NB4 (cell line): ENCODE measurements around the gene KCNK3.

Experiments
- DNase-seq: peaks from one replicate; pipeline ENCODE4 v3.0.0; 2010; ENCODE audit warnings: low read depth
- H3K4me3 ChIP-seq: one replicate; pipeline ENCODE4 v1.5.1; 2011; ENCODE audit warnings: mild to moderate bottlenecking, low read depth, low read length, moderate library complexity
- CTCF ChIP-seq: IDR thresholded peaks from one replicate; pipeline ENCODE4 v1.5.1; 2012; ENCODE audit warnings: low read depth, low read length
- MAX ChIP-seq: IDR thresholded peaks from 2 replicates; pipeline ENCODE4 v1.6.1; 2011; ENCODE audit warnings: low read depth, low read length
- MYC ChIP-seq: IDR thresholded peaks from 2 replicates; pipeline ENCODE4 v1.6.1; 2011; ENCODE audit warnings: low read depth, low read length
- POLR2A ChIP-seq: IDR thresholded peaks from 2 replicates; pipeline ENCODE4 v1.6.1; 2011; ENCODE audit warnings: mild to moderate bottlenecking; ENCODE audit not compliant: insufficient read length; ENCODE audit errors: extremely low read depth

The KCNK3 gene

GRCh38 chr2:26715528-26716270, 23.2 kb downstream of the KCNK3 start:
- no peak for TF ChIP-seq MAX
- TF ChIP-seq CTCF = no peak
- TF ChIP-seq POLR2A = no peak
- no peak for TF ChIP-seq MYC
- no peak for DNase-seq
- H3K4me3 ChIP-seq = no peak overlapping the region

DNA sequence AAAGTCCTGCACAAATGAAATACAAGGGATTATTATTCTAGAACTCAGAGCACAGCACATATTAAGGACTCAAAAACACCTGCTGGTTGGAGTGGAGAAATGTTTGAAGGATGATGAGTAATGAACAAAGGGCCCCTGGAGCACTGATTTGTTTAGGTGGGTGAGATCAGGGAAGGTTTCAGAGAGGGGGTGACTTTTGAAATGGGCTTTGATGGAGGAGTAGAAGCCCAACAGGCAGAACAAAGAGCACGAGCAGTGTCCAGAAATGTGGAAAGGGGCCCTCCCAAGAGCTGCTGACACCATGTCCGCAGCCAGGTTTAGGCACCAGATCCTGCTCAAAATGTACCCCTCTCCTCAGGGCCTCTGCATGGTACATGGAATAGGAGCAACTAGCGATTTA, 23.8 kb downstream of the KCNK3 start:
- TF ChIP-seq MAX = no peak
- no peak for TF ChIP-seq POLR2A
- TF ChIP-seq CTCF = no peak
- no peak for TF ChIP-seq MYC
- H3K4me3 ChIP-seq = no peak overlapping the region
- no peak for DNase-seq

- DNase-seq = no peak
- H3K4me3 ChIP-seq = no peak overlapping the region
- TF ChIP-seq CTCF = no peak
- no peak for TF ChIP-seq MAX
- no peak for TF ChIP-seq POLR2A
- no peak for TF ChIP-seq MYC
Observed at GRCh38 chr2:26716769-26717168, 24.2 kb downstream of the KCNK3 start.

- H3K4me3 ChIP-seq = no peak overlapping the region
- DNase-seq = no peak
- TF ChIP-seq CTCF (no peak), MYC (no peak), POLR2A (no peak), MAX (no peak)
Observed at GRCh38 chr2:26717362-26717761, 24.8 kb downstream of the KCNK3 start.

DNA sequence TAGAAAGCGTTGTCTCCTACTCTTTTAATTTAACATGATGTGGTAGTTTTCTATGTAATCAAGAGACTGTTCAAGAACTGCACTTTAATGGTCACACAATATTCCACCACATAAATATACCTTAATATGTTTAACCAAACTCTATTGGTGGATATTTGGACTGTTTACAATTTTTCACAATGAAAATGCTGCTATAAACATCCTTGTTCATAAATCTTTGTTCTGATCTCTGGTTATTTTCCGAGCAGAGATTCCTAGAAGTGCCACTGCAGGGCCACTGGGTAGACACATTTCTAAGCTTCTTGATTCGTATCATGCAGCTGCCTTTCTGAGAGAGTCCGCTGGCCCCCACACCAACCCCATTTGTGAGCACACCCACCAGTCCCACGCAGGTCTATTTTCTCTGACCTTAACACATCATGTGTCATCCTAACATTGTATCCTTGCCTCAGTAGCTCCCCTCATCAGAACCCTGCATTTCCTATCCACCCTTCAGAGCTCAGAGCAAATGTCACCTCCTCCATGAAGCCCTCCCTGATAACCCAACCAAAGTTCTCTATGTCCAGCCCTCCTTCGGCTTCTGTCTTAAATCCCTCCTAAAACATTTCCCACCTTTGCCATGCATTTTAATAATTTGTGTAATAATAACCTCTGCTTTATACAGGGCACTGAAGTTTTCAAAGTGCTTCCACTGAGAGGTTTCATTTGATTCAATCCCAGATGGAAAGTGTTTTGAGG, 26.6 kb downstream of the KCNK3 start:
- DNase-seq = no peak
- no peak for TF ChIP-seq MYC
- no peak for TF ChIP-seq POLR2A
- no peak for TF ChIP-seq CTCF
- no peak for TF ChIP-seq MAX

More for the DNA sequence above, 26.6 kb downstream of the KCNK3 start:
- H3K4me3 ChIP-seq = no peak overlapping the region
